ENCODE measurements around the gene SLC25A23.

Gene SLC25A23

DNA sequence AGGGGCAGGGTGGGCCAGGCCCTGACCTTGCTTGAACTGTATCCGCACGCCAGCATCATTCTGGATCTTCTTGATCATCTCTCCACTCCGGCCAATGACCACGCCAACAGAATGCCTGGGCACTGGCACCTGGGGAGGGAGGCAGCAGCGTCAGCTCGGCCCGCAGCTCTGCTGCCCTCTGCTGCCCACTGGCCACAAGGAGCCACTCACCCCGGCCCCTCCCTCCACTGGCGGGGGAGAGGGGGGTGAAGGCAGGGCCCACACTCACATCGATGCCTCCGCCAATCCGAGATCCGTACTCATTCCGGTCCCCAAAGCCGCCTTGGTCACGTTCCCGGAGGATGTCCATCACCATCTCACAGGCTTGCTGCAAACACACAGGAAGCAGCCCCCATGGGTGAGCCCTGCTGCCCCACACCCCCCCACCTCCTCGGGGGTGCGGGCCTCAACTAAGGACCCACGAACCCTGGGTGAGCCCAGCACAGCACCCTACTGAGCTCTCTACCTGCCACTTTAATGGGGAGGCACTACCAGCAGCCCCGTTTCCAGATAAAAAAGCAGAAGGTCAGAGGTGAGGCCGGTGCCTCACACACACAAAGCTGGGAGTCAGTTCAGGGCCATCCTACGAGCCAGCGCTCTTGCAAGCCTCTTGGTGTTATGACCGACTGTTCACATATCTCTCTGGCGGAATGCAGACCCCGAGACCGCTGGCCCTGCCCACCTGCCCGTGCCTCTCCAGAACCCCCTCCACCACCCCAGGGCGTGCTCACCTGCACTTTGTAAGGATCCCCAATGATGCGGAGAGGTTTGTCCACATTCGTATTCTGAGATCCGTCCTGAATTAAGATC, 41.7 kb downstream of the SLC25A23 start:
- Histone ChIP-seq H3K9me3 (ENCODE audit: control insufficient read depth, low read length) (no peaks in the 10 kb centered on the region), H3K4me1 (ENCODE audit: control insufficient read depth, insufficient read depth, low read length) (peaks cover 11% of the 10 kb centered on the region), H3K27me3 (replicated peaks; ENCODE audit: control insufficient read depth, insufficient read depth, low read length) (no peaks in the 10 kb centered on the region), H3K4me3 (ENCODE audit: low read length) (no peak overlapping the region), H3K9ac (ENCODE audit: low read length) (no peak overlapping the region), H3K36me3 (ENCODE audit: control insufficient read depth, insufficient read depth, low read length, severe bottlenecking) (peaks cover 75% of the 10 kb centered on the region)
- peak; percentile 24 for DNase-seq (ENCODE audit: low read depth)

DNA sequence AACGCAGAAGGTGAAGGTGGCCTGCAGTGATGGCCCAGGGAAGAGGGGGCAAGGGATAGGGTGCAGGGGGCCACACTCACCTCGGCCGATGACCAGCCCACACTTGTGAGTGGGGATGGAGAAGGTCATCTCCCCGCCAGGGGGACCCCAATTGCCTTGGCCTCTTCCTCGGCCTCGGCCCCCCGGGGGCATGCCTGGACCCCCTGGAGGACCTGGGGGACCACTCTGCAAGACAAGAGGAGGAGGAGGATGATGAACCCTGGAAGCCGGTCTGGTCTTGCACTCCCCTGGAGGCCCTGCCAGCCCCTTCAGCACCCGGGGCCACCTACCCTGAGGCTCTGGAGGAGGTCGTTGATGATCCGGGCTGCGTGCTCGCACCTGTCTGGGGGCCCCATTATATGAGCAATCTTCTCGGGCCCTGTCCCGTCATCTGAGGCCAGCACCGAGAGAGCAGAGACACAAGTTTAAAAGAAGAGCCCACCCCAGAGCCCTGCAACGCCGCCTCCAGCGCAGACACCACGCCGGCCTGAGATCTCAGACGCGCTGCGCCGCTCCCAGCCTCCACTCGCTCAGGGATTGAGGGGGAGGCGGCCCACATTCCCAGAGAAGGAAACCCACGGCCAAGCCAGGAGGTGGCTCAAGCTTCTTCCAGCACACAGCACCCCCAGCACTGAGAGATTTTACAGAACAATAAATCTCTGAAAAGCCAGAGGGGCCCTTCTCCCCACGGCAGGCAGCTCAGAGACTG, 42.8 kb downstream of the SLC25A23 start:
- Histone ChIP-seq H3K27me3 (replicated peaks; ENCODE audit: control insufficient read depth, insufficient read depth, low read length) (no peaks in the 10 kb centered on the region), H3K9me3 (ENCODE audit: control insufficient read depth, low read length) (no peaks in the 10 kb centered on the region), H3K4me3 (ENCODE audit: low read length) (no peak overlapping the region), H3K36me3 (ENCODE audit: control insufficient read depth, insufficient read depth, low read length, severe bottlenecking) (peaks cover 74% of the 10 kb centered on the region), H3K9ac (ENCODE audit: low read length) (no peak overlapping the region), H3K4me1 (ENCODE audit: control insufficient read depth, insufficient read depth, low read length) (peaks cover 3% of the 10 kb centered on the region)
- DNase-seq (ENCODE audit: low read depth), result no peak

- no peak overlapping the region for H3K4me3 ChIP-seq (ENCODE audit: low read length)
- no peaks in the 10 kb centered on the region for H3K9me3 ChIP-seq (ENCODE audit: control insufficient read depth, low read length)
- H3K36me3 ChIP-seq (ENCODE audit: control insufficient read depth, insufficient read depth, low read length, severe bottlenecking), result peaks cover 65% of the 10 kb centered on the region
- peaks cover 3% of the 10 kb centered on the region for H3K4me1 ChIP-seq (ENCODE audit: control insufficient read depth, insufficient read depth, low read length)
- H3K27me3 ChIP-seq (replicated peaks; ENCODE audit: control insufficient read depth, insufficient read depth, low read length), result no peaks in the 10 kb centered on the region
- DNase-seq (ENCODE audit: low read depth), result no peak
- H3K9ac ChIP-seq (ENCODE audit: low read length), result no peak overlapping the region
These were observed 43.9 kb downstream of the SLC25A23 start for GRCh38 chr19:6415591-6416190.

DNA sequence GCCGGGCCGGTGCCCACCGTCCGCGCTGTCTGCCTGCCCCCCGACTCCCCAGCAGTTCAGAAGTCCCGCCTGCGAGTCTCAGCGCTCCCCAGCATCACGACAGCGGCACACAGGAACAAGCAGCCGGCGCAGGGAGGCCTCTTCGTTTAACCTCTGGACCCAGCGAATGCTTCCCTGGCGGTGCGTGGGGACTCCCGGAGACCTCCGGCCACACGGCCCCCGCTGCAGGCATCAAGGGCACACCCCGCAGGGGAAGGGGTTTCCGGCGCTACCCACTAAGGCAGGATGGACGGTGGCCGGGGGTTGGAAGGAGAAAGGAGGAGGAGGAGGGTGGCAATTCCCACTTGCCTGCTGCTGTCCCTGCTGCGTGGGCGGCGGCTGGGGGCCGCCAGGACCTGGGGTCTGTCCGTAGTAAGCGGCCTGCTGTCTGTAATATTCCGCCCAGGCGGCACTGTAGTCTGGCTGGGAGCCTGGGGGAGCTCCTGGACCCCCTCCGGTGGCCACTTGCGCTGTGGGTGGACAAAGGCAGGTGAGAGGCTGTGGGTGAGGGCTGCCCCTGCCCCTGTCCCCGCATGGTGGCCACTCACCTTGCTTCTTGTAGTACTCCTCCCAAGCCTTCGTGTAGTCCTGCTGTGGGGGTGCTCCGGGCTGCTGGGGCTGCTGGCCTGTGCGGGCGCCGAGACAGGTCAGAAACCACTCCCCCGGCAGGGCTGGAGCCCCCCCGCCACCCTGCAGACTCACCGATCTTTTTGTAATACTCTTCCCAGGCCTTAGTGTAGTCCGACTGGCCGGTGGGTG, 44.6 kb downstream of the SLC25A23 start:
- Histone ChIP-seq H3K9ac (ENCODE audit: low read length) (no peak overlapping the region), H3K4me3 (ENCODE audit: low read length) (no peak overlapping the region), H3K36me3 (ENCODE audit: control insufficient read depth, insufficient read depth, low read length, severe bottlenecking) (peaks cover 58% of the 10 kb centered on the region), H3K27me3 (replicated peaks; ENCODE audit: control insufficient read depth, insufficient read depth, low read length) (no peaks in the 10 kb centered on the region), H3K4me1 (ENCODE audit: control insufficient read depth, insufficient read depth, low read length) (no peaks in the 10 kb centered on the region), H3K9me3 (ENCODE audit: control insufficient read depth, low read length) (no peaks in the 10 kb centered on the region)
- no peak for DNase-seq (ENCODE audit: low read depth)

GRCh38 chr19:6413721-6414643, 45.6 kb downstream of the SLC25A23 start:
- H3K9ac ChIP-seq (ENCODE audit: low read length), result no peak overlapping the region
- no peaks in the 10 kb centered on the region for H3K4me1 ChIP-seq (ENCODE audit: control insufficient read depth, insufficient read depth, low read length)
- no peaks in the 10 kb centered on the region for H3K27me3 ChIP-seq (replicated peaks; ENCODE audit: control insufficient read depth, insufficient read depth, low read length)
- H3K9me3 ChIP-seq (ENCODE audit: control insufficient read depth, low read length), result no peaks in the 10 kb centered on the region
- peaks cover 48% of the 10 kb centered on the region for H3K36me3 ChIP-seq (ENCODE audit: control insufficient read depth, insufficient read depth, low read length, severe bottlenecking)
- H3K4me3 ChIP-seq (ENCODE audit: low read length), result no peak overlapping the region
- no peak for DNase-seq (ENCODE audit: low read depth)

GRCh38 chr19:6413291-6413690, 46.3 kb downstream of the SLC25A23 start:
- no peak overlapping the region for H3K9ac ChIP-seq (ENCODE audit: low read length)
- H3K27me3 ChIP-seq (replicated peaks; ENCODE audit: control insufficient read depth, insufficient read depth, low read length), result no peaks in the 10 kb centered on the region
- H3K4me3 ChIP-seq (ENCODE audit: low read length), result no peak overlapping the region
- no peaks in the 10 kb centered on the region for H3K4me1 ChIP-seq (ENCODE audit: control insufficient read depth, insufficient read depth, low read length)
- H3K36me3 ChIP-seq (ENCODE audit: control insufficient read depth, insufficient read depth, low read length, severe bottlenecking), result peaks cover 41% of the 10 kb centered on the region
- DNase-seq (ENCODE audit: low read depth), result no peak
- H3K9me3 ChIP-seq (ENCODE audit: control insufficient read depth, low read length), result no peaks in the 10 kb centered on the region

DNA sequence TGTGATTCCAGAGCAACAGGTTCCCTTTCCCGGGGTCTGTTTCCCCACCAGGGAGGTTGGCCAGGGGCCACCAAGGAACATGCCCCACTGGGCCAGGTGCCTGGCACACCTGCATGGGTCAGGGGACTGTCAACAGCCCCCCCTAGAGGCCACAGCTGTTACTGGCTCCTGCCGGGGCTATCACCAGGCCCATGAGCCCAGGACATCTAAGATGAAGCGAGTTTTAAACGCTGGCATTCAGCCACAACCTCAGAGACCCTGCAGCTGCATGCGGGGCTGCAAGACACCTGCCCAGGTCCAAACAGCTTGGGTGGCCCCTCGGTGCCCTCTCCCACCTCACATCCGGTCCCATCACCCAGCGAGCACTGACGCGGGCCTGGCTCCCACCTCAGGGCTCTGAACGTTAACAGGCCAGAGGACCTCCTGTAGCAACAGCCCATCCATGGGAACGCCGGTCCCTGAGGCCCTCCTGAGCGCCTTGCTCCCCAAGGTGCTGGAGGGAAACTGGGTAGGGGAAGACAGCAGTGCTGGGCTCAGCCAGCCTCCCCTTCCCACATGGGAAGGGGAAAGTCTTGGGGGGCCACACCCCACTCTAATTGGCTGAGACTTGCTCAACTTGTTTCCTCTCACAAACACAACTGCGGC, 47.0 kb downstream of the SLC25A23 start:
- Histone ChIP-seq H3K4me1 (ENCODE audit: control insufficient read depth, insufficient read depth, low read length) (no peaks in the 10 kb centered on the region), H3K9ac (ENCODE audit: low read length) (no peak overlapping the region), H3K9me3 (ENCODE audit: control insufficient read depth, low read length) (no peaks in the 10 kb centered on the region), H3K27me3 (replicated peaks; ENCODE audit: control insufficient read depth, insufficient read depth, low read length) (no peaks in the 10 kb centered on the region), H3K36me3 (ENCODE audit: control insufficient read depth, insufficient read depth, low read length, severe bottlenecking) (peaks cover 34% of the 10 kb centered on the region), H3K4me3 (ENCODE audit: low read length) (no peak overlapping the region)
- DNase-seq (ENCODE audit: low read depth), result peak; percentile 22

GRCh38 chr19:6412061-6412446, 47.5 kb downstream of the SLC25A23 start:
- Histone ChIP-seq H3K4me1 (ENCODE audit: control insufficient read depth, insufficient read depth, low read length) (no peaks in the 10 kb centered on the region), H3K9ac (ENCODE audit: low read length) (no peak overlapping the region), H3K36me3 (ENCODE audit: control insufficient read depth, insufficient read depth, low read length, severe bottlenecking) (peaks cover 29% of the 10 kb centered on the region), H3K9me3 (ENCODE audit: control insufficient read depth, low read length) (no peaks in the 10 kb centered on the region), H3K27me3 (replicated peaks; ENCODE audit: control insufficient read depth, insufficient read depth, low read length) (no peaks in the 10 kb centered on the region), H3K4me3 (ENCODE audit: low read length) (no peak overlapping the region)
- no peak for DNase-seq (ENCODE audit: low read depth)

DNA sequence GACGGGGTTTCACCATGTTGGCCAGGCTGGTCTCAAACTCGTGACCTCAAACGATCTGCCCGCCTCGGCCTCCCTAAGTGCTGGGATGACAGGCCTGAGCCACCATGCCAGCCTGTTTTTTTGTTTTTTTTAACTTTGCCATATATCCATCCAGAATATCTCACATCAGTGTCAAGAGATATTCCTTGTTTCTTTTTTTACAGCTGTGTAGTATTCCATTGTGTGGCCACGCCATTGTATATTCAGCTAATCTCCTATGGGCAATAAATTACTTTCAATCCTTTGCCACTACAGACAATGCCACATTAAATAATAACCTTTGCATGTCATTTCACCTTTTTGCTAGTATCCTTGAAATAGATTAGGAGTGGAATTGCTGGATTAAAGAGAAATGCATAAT, 50.2 kb downstream of the SLC25A23 start:
- Histone ChIP-seq H3K36me3 (ENCODE audit: control insufficient read depth, insufficient read depth, low read length, severe bottlenecking) (peaks cover 4% of the 10 kb centered on the region), H3K27me3 (replicated peaks; ENCODE audit: control insufficient read depth, insufficient read depth, low read length) (no peaks in the 10 kb centered on the region), H3K4me1 (ENCODE audit: control insufficient read depth, insufficient read depth, low read length) (no peaks in the 10 kb centered on the region), H3K9me3 (ENCODE audit: control insufficient read depth, low read length) (no peaks in the 10 kb centered on the region), H3K9ac (ENCODE audit: low read length) (no peak overlapping the region), H3K4me3 (ENCODE audit: low read length) (no peak overlapping the region)
- no peak for DNase-seq (ENCODE audit: low read depth)

- H3K4me1 ChIP-seq (ENCODE audit: control insufficient read depth, insufficient read depth, low read length), result no peaks in the 10 kb centered on the region
- H3K4me3 ChIP-seq (ENCODE audit: low read length), result no peak overlapping the region
- no peak for DNase-seq (ENCODE audit: low read depth)
- H3K9ac ChIP-seq (ENCODE audit: low read length), result no peak overlapping the region
- H3K36me3 ChIP-seq (ENCODE audit: control insufficient read depth, insufficient read depth, low read length, severe bottlenecking), result no peaks in the 10 kb centered on the region
- H3K9me3 ChIP-seq (ENCODE audit: control insufficient read depth, low read length), result no peaks in the 10 kb centered on the region
- H3K27me3 ChIP-seq (replicated peaks; ENCODE audit: control insufficient read depth, insufficient read depth, low read length), result no peaks in the 10 kb centered on the region
These were observed 53.2 kb downstream of the SLC25A23 start for GRCh38 chr19:6406401-6406800.
